Ovary (tissue), 9 donors: Measurements from ENCODE around the gene HIBCH. TPM values are rescaled to one million over a fixed set of nuclear protein-coding genes. Genes with fewer than 3 reads are reported as not detected.

ENCODE experiments used
- DNase-seq, 5 donors: peaks; one replicate each; pipeline ENCODE4 v3.0.0-alpha.2; 2019 to 2020
- H3K27ac ChIP-seq, 2 donors: fragments of 200-600 bp; one replicate each; pipeline versions ENCODE4 v1.5.1 to v1.8.0; 2019 to 2022
- H3K27me3 ChIP-seq: fragments of 200-600 bp; one replicate; pipeline ENCODE4 v1.8.0; 2022
- H3K36me3 ChIP-seq: fragments of 200-600 bp; sonication (generic); one replicate; pipeline ENCODE4 v1.5.1; 2019
- H3K4me1 ChIP-seq: one replicate; pipeline ENCODE4 v1.8.1; 2013; ENCODE audit warnings: mild to moderate bottlenecking, moderate library complexity; ENCODE audit not compliant: insufficient read depth
- H3K4me3 ChIP-seq: fragments of 200-600 bp; sonication (generic); one replicate; pipeline ENCODE4 v1.5.1; 2017
- H3K9me3 ChIP-seq, 2 donors: fragments of 200-600 bp in 1 of 2; sonication (generic) in 1 of 2; one replicate each; pipeline versions ENCODE4 v1.5.1 to v1.8.1; 2013 to 2019; ENCODE audit warnings: mild to moderate bottlenecking in 1 of 2, moderate library complexity in 1 of 2
- CTCF ChIP-seq, 3 donors: fragments of 450-650 bp in 2 of 3; fragments of 200-600 bp in 1 of 3; IDR thresholded peaks; one replicate each; pipeline versions ENCODE4 v1.5.1 to v1.8.0; 2016 to 2022; ENCODE audit warnings: antibody characterized with exemption in 3 of 3, mild to moderate bottlenecking in 1 of 3
- EP300 ChIP-seq: sonication (generic); formaldehyde crosslinking; IDR thresholded peaks from one replicate; pipeline ENCODE4 v1.6.1; 2017; ENCODE audit warnings: antibody characterized with exemption
- POLR2A ChIP-seq: fragments of 450-650 bp; IDR thresholded peaks from one replicate; pipeline ENCODE4 v1.6.1; 2017; ENCODE audit warnings: antibody characterized with exemption, mild to moderate bottlenecking, moderate library complexity
- WGBS, 3 donors: extraction: QIAGEN DNeasy Blood & Tissue Kit in 1 of 3; methylation state at CpG; one replicate each; pipeline versions ENCODE4 v1.1.5 to v1.1.7; 2013 to 2017; 5-methylcytosine and 5-hydroxymethylcytosine counted together
- intact Hi-C, 4 donors: fragments of 100-400 bp; cut with DNase I; formaldehyde crosslinking; loops; one replicate each; pipeline versions ENCODE4 v1.11.0 to v1.15.1; 2022 to 2023
- polyA plus RNA-seq, 2 donors: library from polyadenylated mRNA; stranded (reverse); fragments of 200-250 nt in 1 of 2; fragments of 350-450 nt in 1 of 2; fragmentation: Illumina TruSeq in 1 of 2; extraction: RNeasy Lipid Tissue Mini Kit (QIAGEN cat#74804) in 1 of 2; gene quantifications; one replicate each; pipeline ENCODE4 v1.2.3, GENCODE V29; 2013 to 2014
- total RNA-seq, 7 donors: library from RNA; depleted of rRNA in 2 of 7; stranded (reverse); fragments of >200 nt in 2 of 7; fragmentation: NEBNext Ultra II Directional in 3 of 7; extraction: Animal tissue kit (Norgen Biotek cat#: 25700) in 3 of 7; gene quantifications; one replicate each; pipeline versions ENCODE4 v1.1.0 to v1.2.4, GENCODE V29; 2016 to 2023
- donor health status: DM: no; HTN: no; CAD: no; lungs with moderate emphysema.
- donor health status: DM: no; HTN: no; CAD: no.
- donor health status: Bipolar disorder and iron deficiency.
- donor health status: DM: yes; HTN: yes; CAD: no.
- donor health status: DM: no; HTN: no; CAD: no.
- donor health status: DM: yes; HTN: yes; CAD: no.

Gene HIBCH
- total and polyA plus RNA-seq, 9 donors = 9.7 to 28.4 (median 21.7) TPM

GRCh38 chr2:190214426-190215194 lies 105.0 kb downstream of the HIBCH start:
- Histone ChIP-seq H3K36me3 (no peaks in the 10 kb centered on the region), H3K4me1 (peaks cover 10% of the 10 kb centered on the region), H3K27me3 (no peaks in the 10 kb centered on the region), H3K9me3 (no peaks in the 10 kb centered on the region), H3K4me3 (no peak overlapping the region), H3K27ac (no peak overlapping the region)
- WGBS, 3 donors = 53 to 59% (median 53%) methylated on average over 7 of the region's 7 CpGs
- TF ChIP-seq POLR2A (no peak), CTCF (IDR thresholded peaks at IDR 0.05) (no peak), EP300 (no peak)
- DNase-seq = no peak
- intact Hi-C loops = no loop called here

- Histone ChIP-seq H3K4me3 (no peak overlapping the region), H3K36me3 (no peaks in the 10 kb centered on the region), H3K27ac (no peak overlapping the region), H3K27me3 (no peaks in the 10 kb centered on the region), H3K9me3 (no peaks in the 10 kb centered on the region), H3K4me1 (peaks cover 10% of the 10 kb centered on the region)
- DNase-seq = peak in 1 of 5 donors; percentile 25
- intact Hi-C loops = no loop called here
- 79 to 85% (median 82%) methylated on average over 19 of the region's 19 CpGs for WGBS, 3 donors
- no peak for TF ChIP-seq POLR2A
- no peak for TF ChIP-seq CTCF (IDR thresholded peaks at IDR 0.05)
- no peak for TF ChIP-seq EP300
Observed at GRCh38 chr2:190213441-190214335, 105.9 kb downstream of the HIBCH start.

GRCh38 chr2:190210471-190210870 lies 109.2 kb downstream of the HIBCH start:
- H3K4me3 ChIP-seq = no peak overlapping the region
- DNase-seq = no peak
- 67 to 99% (median 94%) methylated on average over 2 of the region's 2 CpGs for WGBS, 3 donors
- no peak for TF ChIP-seq POLR2A
- no peak for TF ChIP-seq CTCF (IDR thresholded peaks at IDR 0.05)
- no peak for TF ChIP-seq EP300
- H3K27ac ChIP-seq = no peak overlapping the region
- no peaks in the 10 kb centered on the region for H3K9me3 ChIP-seq
- intact Hi-C loops = no loop called here
- H3K27me3 ChIP-seq = no peaks in the 10 kb centered on the region
- H3K4me1 ChIP-seq = peaks cover 6% of the 10 kb centered on the region
- no peaks in the 10 kb centered on the region for H3K36me3 ChIP-seq

- intact Hi-C loops = no loop called here
- Histone ChIP-seq H3K27me3 (no peaks in the 10 kb centered on the region), H3K4me3 (no peak overlapping the region), H3K27ac (no peak overlapping the region), H3K36me3 (no peaks in the 10 kb centered on the region), H3K9me3 (no peaks in the 10 kb centered on the region), H3K4me1 (peaks cover 6% of the 10 kb centered on the region)
- TF ChIP-seq EP300 = no peak
- no peak for TF ChIP-seq CTCF (IDR thresholded peaks at IDR 0.05)
- TF ChIP-seq POLR2A = no peak
- no peak for DNase-seq
- WGBS, 3 donors = 95 to 97% (median 96%) methylated on average over 5 of the region's 5 CpGs
Observed at GRCh38 chr2:190209559-190209958, 110.1 kb downstream of the HIBCH start.
